Astrocyte (in vitro differentiated cells and primary cell): ENCODE results near the gene FAM221A. TPM values are rescaled to one million over a fixed set of nuclear protein-coding genes. Genes with fewer than 3 reads are reported as not detected.

Source experiments
- DNase-seq: peaks from one replicate; pipeline ENCODE4 v3.0.0-alpha.2; 2010; ENCODE audit warnings: low read depth
- FAIRE-seq: peaks from 2 replicates; lab custom pipeline; 2011; peaks lifted over from hg19 to GRCh38; lab: Jason Lieb, UNC
- H2AFZ ChIP-seq: 2 replicates; pipeline ENCODE4 v1.6.0; 2012; ENCODE audit warnings: low read depth, low read length, inconsistent platforms
- H3K27ac ChIP-seq: 2 replicates; pipeline ENCODE4 v1.5.1; 2011; ENCODE audit warnings: low read depth, low read length, inconsistent platforms
- H3K27me3 ChIP-seq: 2 replicates; pipeline ENCODE4 v1.6.0; 2011; ENCODE audit warnings: low read length, inconsistent platforms; ENCODE audit not compliant: insufficient read depth
- H3K36me3 ChIP-seq: 2 replicates; pipeline ENCODE4 v1.5.1; 2011; ENCODE audit warnings: low read length, inconsistent platforms; ENCODE audit not compliant: insufficient read depth
- H3K4me1 ChIP-seq: 2 replicates; pipeline ENCODE4 v1.5.1; 2011; ENCODE audit warnings: low read length, inconsistent platforms; ENCODE audit not compliant: insufficient read depth
- H3K4me2 ChIP-seq: 2 replicates; pipeline ENCODE4 v1.6.0; 2012; ENCODE audit warnings: low read length, inconsistent platforms
- H3K4me3 ChIP-seq: 2 replicates; pipeline ENCODE4 v1.5.1; 2011; ENCODE audit warnings: low read depth, mild to moderate bottlenecking, low read length, inconsistent platforms; ENCODE audit not compliant: insufficient read depth
- H3K79me2 ChIP-seq: 2 replicates; pipeline ENCODE4 v1.6.0; 2012; ENCODE audit warnings: mild to moderate bottlenecking, low read length, inconsistent platforms; ENCODE audit not compliant: insufficient read depth
- H3K9ac ChIP-seq: 2 replicates; pipeline ENCODE4 v1.6.0; 2012; ENCODE audit warnings: mild to moderate bottlenecking, low read length, inconsistent platforms
- H3K9me3 ChIP-seq: 2 replicates; pipeline ENCODE4 v1.5.1; 2012; ENCODE audit warnings: low read depth, mild to moderate bottlenecking, low read length, inconsistent platforms; ENCODE audit not compliant: insufficient read depth
- H4K20me1 ChIP-seq: 2 replicates; pipeline ENCODE4 v1.6.0; 2012; ENCODE audit warnings: low read length, inconsistent platforms; ENCODE audit not compliant: insufficient read depth
- H3K27ac Mint-ChIP-seq: one replicate; pipeline ENCODE4 v1.8.0; 2021; ENCODE audit warnings: mild to moderate bottlenecking, mixed read lengths; ENCODE audit not compliant: unreplicated experiment
- H3K27me3 Mint-ChIP-seq: one replicate; pipeline ENCODE4 v1.8.0; 2021; ENCODE audit warnings: low read depth, mixed read lengths; ENCODE audit not compliant: unreplicated experiment
- H3K36me3 Mint-ChIP-seq: one replicate; pipeline ENCODE4 v1.8.0; 2021; ENCODE audit warnings: low read depth, mixed read lengths; ENCODE audit not compliant: unreplicated experiment
- H3K4me1 Mint-ChIP-seq: one replicate; pipeline ENCODE4 v1.8.0; 2021; ENCODE audit warnings: low read depth, mixed read lengths; ENCODE audit not compliant: unreplicated experiment
- H3K4me3 Mint-ChIP-seq: one replicate; pipeline ENCODE4 v1.8.0; 2021; ENCODE audit warnings: mild to moderate bottlenecking, moderate library complexity, mixed read lengths; ENCODE audit not compliant: unreplicated experiment
- H3K9me3 Mint-ChIP-seq: one replicate; pipeline ENCODE4 v1.8.0; 2021; ENCODE audit warnings: mild to moderate bottlenecking, mixed read lengths; ENCODE audit not compliant: unreplicated experiment
- CTCF ChIP-seq: IDR thresholded peaks from 2 replicates; pipeline ENCODE4 v1.5.1; 2011; ENCODE audit warnings: low read depth, mild to moderate bottlenecking, inconsistent platforms, low read length, moderate library complexity; ENCODE audit not compliant: insufficient read depth
- EZH2 ChIP-seq: IDR thresholded peaks from 2 replicates; pipeline ENCODE4 v1.6.1; 2012; ENCODE audit warnings: mild to moderate bottlenecking, low read length, inconsistent platforms; ENCODE audit not compliant: insufficient read depth
- total RNA-seq: library from RNA; stranded (reverse); gene quantifications from 2 replicates; pipeline ENCODE4 v1.2.1, GENCODE V29; 2021

FAM221A gene
- total RNA-seq, 1 donor from 2014 or later: 3.0 TPM

- FAIRE-seq: peak; percentile 59
- no peak overlapping the region for H3K4me3 Mint-ChIP-seq
- no peak for TF ChIP-seq EZH2
- TF ChIP-seq CTCF: no peak
Observed at GRCh38 chr7:23713285-23714149, 33.5 kb downstream of the FAM221A start.

GRCh38 chr7:23714150-23714464 lies 34.1 kb downstream of the FAM221A start:
- Histone ChIP-seq H3K79me2 (no peaks in the 10 kb centered on the region), H3K27ac (no peak overlapping the region), H3K36me3 (no peaks in the 10 kb centered on the region), H3K9ac (no peak overlapping the region), H3K27me3 (no peaks in the 10 kb centered on the region), H3K4me1 (peaks cover 18% of the 10 kb centered on the region), H2AFZ (no peak overlapping the region), H3K9me3 (no peaks in the 10 kb centered on the region), H4K20me1 (no peaks in the 10 kb centered on the region), H3K4me2 (peak overlapping the region; percentile 52), H3K4me3 (no peak overlapping the region)
- H3K27ac Mint-ChIP-seq: peak overlapping the region; percentile 1
- H3K4me3 Mint-ChIP-seq: no peak overlapping the region
- no peaks in the 10 kb centered on the region for H3K27me3 Mint-ChIP-seq
- FAIRE-seq (no peak), DNase-seq (no peak)
- H3K9me3 Mint-ChIP-seq: no peaks in the 10 kb centered on the region
- H3K4me1 Mint-ChIP-seq: peaks cover 20% of the 10 kb centered on the region
- H3K36me3 Mint-ChIP-seq: no peaks in the 10 kb centered on the region
- no peak for TF ChIP-seq CTCF
- TF ChIP-seq EZH2: no peak

More at GRCh38 chr7:23713285-23714149, 33.5 kb downstream of the FAM221A start:
- Histone ChIP-seq H3K4me2 (peak overlapping the region; percentile 52), H3K27ac (peak overlapping the region; percentile 84), H2AFZ (no peak overlapping the region), H3K27me3 (no peaks in the 10 kb centered on the region), H4K20me1 (no peaks in the 10 kb centered on the region), H3K79me2 (no peaks in the 10 kb centered on the region), H3K4me3 (no peak overlapping the region), H3K36me3 (no peaks in the 10 kb centered on the region), H3K9ac (peak overlapping the region; percentile 48), H3K9me3 (no peaks in the 10 kb centered on the region), H3K4me1 (peaks cover 18% of the 10 kb centered on the region)
- H3K9me3 Mint-ChIP-seq: no peaks in the 10 kb centered on the region
- H3K27ac Mint-ChIP-seq: no peak overlapping the region
- peaks cover 20% of the 10 kb centered on the region for H3K4me1 Mint-ChIP-seq
- no peaks in the 10 kb centered on the region for H3K27me3 Mint-ChIP-seq
- H3K36me3 Mint-ChIP-seq: no peaks in the 10 kb centered on the region
- peak; percentile 97 for DNase-seq

- H3K4me3 Mint-ChIP-seq: no peak overlapping the region
- H3K4me3 ChIP-seq: no peak overlapping the region
- TF ChIP-seq CTCF (no peak), EZH2 (no peak)
- H2AFZ ChIP-seq: no peak overlapping the region
- no peak overlapping the region for H3K4me2 ChIP-seq
- no peaks in the 10 kb centered on the region for H4K20me1 ChIP-seq
- H3K27me3 Mint-ChIP-seq: no peaks in the 10 kb centered on the region
- no peaks in the 10 kb centered on the region for H3K27me3 ChIP-seq
- peaks cover 20% of the 10 kb centered on the region for H3K4me1 Mint-ChIP-seq
- peak overlapping the region; percentile 7 for H3K27ac Mint-ChIP-seq
- H3K9ac ChIP-seq: no peak overlapping the region
- no peaks in the 10 kb centered on the region for H3K9me3 Mint-ChIP-seq
- H3K9me3 ChIP-seq: no peaks in the 10 kb centered on the region
- peaks cover 18% of the 10 kb centered on the region for H3K4me1 ChIP-seq
- no peaks in the 10 kb centered on the region for H3K79me2 ChIP-seq
- H3K27ac ChIP-seq: no peak overlapping the region
- no peaks in the 10 kb centered on the region for H3K36me3 ChIP-seq
- H3K36me3 Mint-ChIP-seq: no peaks in the 10 kb centered on the region
- FAIRE-seq (no peak), DNase-seq (no peak)
Observed at GRCh38 chr7:23714579-23714978, 34.6 kb downstream of the FAM221A start.
